ENCODE results near the gene EFCAB8. TPM values are rescaled to one million over a fixed set of nuclear protein-coding genes. Genes with fewer than 3 reads are reported as not detected.
A peak's percentile ranks its signal among the peaks of the same experiment; 100 is the strongest.

Gene EFCAB8
- total RNA-seq, 2 donors from 2014 or later: 1.7 to 2.7 TPM

DNA sequence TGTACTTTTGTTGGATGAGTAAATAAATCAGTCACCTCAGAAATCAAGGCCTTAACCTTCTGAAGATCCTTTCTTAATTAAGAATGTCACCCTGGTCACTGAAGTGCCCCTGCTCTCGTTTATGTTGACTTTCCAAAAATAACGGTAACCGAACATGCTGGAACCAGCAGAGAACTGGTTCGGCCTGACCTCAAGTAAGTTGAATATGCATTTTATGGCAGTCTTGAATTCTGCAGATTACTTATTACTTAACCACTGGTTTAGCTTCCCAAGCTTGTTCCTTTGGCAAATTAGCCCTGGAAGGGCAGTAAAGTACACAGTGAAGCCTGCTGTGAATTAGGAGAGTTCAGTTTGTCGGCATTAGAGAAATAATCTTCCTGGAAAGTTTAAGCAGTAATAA, 26.7 kb upstream of the EFCAB8 start:
- ATAC-seq (replicated peaks in 1 of 2): no peak
- DNase-seq: no peak
- H3K9me3 Mint-ChIP-seq: no peaks in the 10 kb centered on the region
- peaks cover 4 to 36% of the 10 kb centered on the region in 2 donors for H3K36me3 Mint-ChIP-seq (ENCODE audit: insufficient read depth in 2 of 2)
- peak overlapping the region; percentile 35 to 77 for H3K4me3 Mint-ChIP-seq
- peaks cover 69% of the 10 kb centered on the region for H3K4me1 Mint-ChIP-seq (ENCODE audit: low read depth)
- H3K27me3 Mint-ChIP-seq (ENCODE audit: low read depth): no peaks in the 10 kb centered on the region
- peak overlapping the region; percentile 92 for H3K27ac Mint-ChIP-seq

DNA sequence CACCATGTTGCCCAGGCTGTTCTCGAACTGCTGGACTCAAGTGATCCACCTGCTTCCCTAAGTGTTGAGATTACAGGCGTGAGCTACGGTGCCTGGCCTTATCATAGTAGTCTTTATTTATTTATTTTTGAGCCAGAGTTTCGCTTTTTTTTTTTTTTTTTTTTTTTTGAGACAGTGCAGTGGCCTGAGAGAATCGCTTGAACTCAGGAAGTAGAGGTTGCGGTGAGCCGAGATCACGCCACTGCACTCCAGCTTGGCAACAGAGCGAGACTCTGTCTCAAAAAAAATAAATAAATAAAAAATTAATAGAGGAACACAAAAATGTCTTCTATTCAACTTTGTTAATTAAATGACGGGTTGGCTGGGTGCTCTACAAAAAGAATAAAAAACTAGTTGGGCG, 26.1 kb upstream of the EFCAB8 start:
- peaks cover 4 to 33% of the 10 kb centered on the region in 2 donors for H3K36me3 Mint-ChIP-seq (ENCODE audit: insufficient read depth in 2 of 2)
- no peaks in the 10 kb centered on the region for H3K9me3 Mint-ChIP-seq
- ATAC-seq (replicated peaks in 1 of 2) (peak; percentile 29 to 32), DNase-seq (peak in 1 of 2 donors; percentile 22)
- peaks cover 70% of the 10 kb centered on the region for H3K4me1 Mint-ChIP-seq (ENCODE audit: low read depth)
- H3K27me3 Mint-ChIP-seq (ENCODE audit: low read depth): no peaks in the 10 kb centered on the region
- peak overlapping the region; percentile 92 for H3K27ac Mint-ChIP-seq
- H3K4me3 Mint-ChIP-seq: peak overlapping the region; percentile 50 to 77

DNA sequence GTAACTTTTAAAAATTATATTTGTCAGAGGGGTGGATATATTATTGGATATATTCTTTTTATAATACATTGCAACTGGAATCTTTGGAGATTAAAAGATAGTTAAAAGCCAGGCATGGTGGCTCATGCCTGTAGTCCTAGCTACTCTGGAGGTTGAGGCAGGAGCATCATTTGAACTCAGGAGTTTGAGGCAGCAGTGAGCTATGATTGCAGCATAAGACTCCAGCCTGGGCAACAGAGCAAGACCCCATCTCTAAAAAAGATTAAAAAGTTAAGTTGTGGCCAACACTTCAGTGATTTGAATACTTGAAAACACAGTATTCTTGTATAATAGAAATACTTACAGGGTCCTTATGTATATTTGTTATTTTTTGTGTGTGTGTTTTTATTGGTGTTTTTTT, 23.8 kb upstream of the EFCAB8 start:
- Mint-ChIP-seq H3K4me3 (no peak overlapping the region), H3K9me3 (no peaks in the 10 kb centered on the region), H3K27me3 (ENCODE audit: low read depth) (no peaks in the 10 kb centered on the region), H3K36me3 (ENCODE audit: insufficient read depth in 2 of 2) (peaks cover 14 to 38% of the 10 kb centered on the region in 2 donors), H3K27ac (no peak overlapping the region), H3K4me1 (ENCODE audit: low read depth) (peaks cover 73% of the 10 kb centered on the region)
- DNase-seq: no peak
- ATAC-seq (replicated peaks in 1 of 2): no peak

DNA sequence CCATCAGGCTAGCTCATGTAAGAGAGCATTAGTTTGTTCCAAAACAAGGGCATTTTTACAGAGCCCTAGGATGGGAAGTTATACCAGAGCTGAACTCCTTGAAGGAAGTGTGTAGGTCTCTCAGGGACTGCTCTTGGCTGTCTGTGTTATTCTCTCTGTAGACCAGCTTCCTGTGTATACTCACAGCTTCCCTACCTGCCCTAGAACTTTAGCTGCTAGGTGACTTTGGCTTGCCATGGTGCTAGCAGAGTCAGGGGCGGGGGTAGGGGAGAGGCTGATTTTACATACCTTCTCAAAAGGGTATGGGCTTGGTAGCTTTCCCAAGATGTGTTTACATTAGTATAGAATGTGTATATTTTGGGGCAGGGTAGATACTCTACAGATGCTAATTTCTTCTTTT, 21.6 kb upstream of the EFCAB8 start:
- Mint-ChIP-seq H3K27ac (no peak overlapping the region), H3K4me1 (ENCODE audit: low read depth) (peaks cover 64% of the 10 kb centered on the region), H3K4me3 (no peak overlapping the region), H3K9me3 (no peaks in the 10 kb centered on the region), H3K27me3 (ENCODE audit: low read depth) (no peaks in the 10 kb centered on the region), H3K36me3 (ENCODE audit: insufficient read depth in 2 of 2) (peaks cover 19 to 36% of the 10 kb centered on the region in 2 donors)
- ATAC-seq (replicated peaks in 1 of 2) (no peak), DNase-seq (no peak)

GRCh38 chr20:32839227-32839981, 19.3 kb upstream of the EFCAB8 start:
- Mint-ChIP-seq H3K4me1 (ENCODE audit: low read depth) (peaks cover 46% of the 10 kb centered on the region), H3K27ac (peak overlapping the region; percentile 91), H3K9me3 (no peaks in the 10 kb centered on the region), H3K4me3 (peak overlapping the region; percentile 59 to 79), H3K36me3 (ENCODE audit: insufficient read depth in 2 of 2) (peaks cover 19 to 40% of the 10 kb centered on the region in 2 donors), H3K27me3 (ENCODE audit: low read depth) (no peaks in the 10 kb centered on the region)
- peak; percentile 46 to 66 for DNase-seq
- ATAC-seq (replicated peaks in 1 of 2): peak; percentile 95 to 96

DNA sequence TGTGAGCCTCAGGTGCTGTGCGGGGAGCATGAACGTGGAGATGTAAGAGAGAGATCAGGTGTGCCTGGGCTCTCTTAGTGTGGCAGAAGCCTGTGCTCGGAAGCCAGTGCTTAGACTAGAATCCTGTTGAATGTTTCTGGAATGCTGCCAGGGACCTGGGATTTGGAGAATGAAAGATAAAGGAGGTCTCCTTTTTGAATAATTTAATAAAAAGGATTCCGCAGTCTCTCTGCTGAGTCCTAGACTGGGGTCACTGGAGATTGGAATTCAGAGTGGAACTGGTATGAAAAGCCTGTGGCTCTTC, 18.8 kb upstream of the EFCAB8 start:
- H3K4me3 Mint-ChIP-seq: peak overlapping the region in 1 of 2 donors; percentile 79
- peak overlapping the region; percentile 91 for H3K27ac Mint-ChIP-seq
- ATAC-seq (replicated peaks in 1 of 2) (peak in 1 of 2 donors; percentile 15), DNase-seq (no peak)
- H3K9me3 Mint-ChIP-seq: no peaks in the 10 kb centered on the region
- H3K27me3 Mint-ChIP-seq (ENCODE audit: low read depth): no peaks in the 10 kb centered on the region
- peaks cover 23 to 41% of the 10 kb centered on the region in 2 donors for H3K36me3 Mint-ChIP-seq (ENCODE audit: insufficient read depth in 2 of 2)
- peaks cover 50% of the 10 kb centered on the region for H3K4me1 Mint-ChIP-seq (ENCODE audit: low read depth)

DNA sequence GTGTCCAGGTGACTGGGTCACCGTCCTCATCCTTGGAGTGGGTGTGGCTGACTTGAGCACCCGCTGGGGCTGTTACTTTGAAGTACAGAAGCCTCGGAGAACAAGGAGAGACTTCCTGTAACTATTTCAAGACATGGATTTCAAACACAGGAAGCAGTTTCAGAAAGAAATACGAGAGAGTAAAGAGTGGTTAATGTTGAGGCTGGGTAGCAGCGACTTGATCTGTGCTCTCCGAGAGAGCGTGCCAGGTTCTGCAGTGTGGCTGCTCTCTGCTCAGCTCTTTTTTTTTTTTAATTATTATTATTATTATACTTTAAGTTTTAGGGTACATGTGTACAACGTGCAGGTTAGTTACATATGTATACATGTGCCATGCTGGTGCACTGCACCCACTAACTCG, 17.5 kb upstream of the EFCAB8 start:
- Mint-ChIP-seq H3K27me3 (ENCODE audit: low read depth) (no peaks in the 10 kb centered on the region), H3K9me3 (no peaks in the 10 kb centered on the region), H3K36me3 (ENCODE audit: insufficient read depth in 2 of 2) (peaks cover 22 to 42% of the 10 kb centered on the region in 2 donors), H3K27ac (no peak overlapping the region), H3K4me1 (ENCODE audit: low read depth) (peaks cover 46% of the 10 kb centered on the region), H3K4me3 (no peak overlapping the region)
- DNase-seq: no peak
- ATAC-seq (replicated peaks in 1 of 2): no peak

DNA sequence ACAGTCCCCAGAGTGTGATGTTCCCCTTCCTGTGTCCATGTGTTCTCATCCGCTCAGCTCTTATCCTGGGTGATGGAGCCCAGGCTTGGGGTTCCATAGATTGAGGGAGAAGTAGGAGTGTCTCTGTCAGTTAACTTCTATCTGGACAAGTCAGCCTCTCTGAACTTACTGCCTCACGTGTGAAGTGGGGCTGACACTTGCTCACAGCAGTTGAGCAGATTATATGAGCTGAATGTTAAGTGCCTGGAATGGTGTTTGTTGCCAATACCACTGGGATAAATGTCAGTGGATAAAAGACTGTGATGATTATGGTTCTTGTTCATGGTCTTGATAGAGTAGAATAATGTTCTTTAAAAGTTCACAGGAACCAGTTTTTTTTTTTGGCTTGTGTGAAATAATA, 17.1 kb upstream of the EFCAB8 start:
- Mint-ChIP-seq H3K4me3 (peak overlapping the region in 1 of 2 donors; percentile 19), H3K27ac (peak overlapping the region; percentile 36), H3K36me3 (ENCODE audit: insufficient read depth in 2 of 2) (peaks cover 21 to 40% of the 10 kb centered on the region in 2 donors), H3K27me3 (ENCODE audit: low read depth) (no peaks in the 10 kb centered on the region), H3K4me1 (ENCODE audit: low read depth) (peaks cover 43% of the 10 kb centered on the region), H3K9me3 (no peaks in the 10 kb centered on the region)
- no peak for ATAC-seq (replicated peaks in 1 of 2)
- DNase-seq: no peak

DNA sequence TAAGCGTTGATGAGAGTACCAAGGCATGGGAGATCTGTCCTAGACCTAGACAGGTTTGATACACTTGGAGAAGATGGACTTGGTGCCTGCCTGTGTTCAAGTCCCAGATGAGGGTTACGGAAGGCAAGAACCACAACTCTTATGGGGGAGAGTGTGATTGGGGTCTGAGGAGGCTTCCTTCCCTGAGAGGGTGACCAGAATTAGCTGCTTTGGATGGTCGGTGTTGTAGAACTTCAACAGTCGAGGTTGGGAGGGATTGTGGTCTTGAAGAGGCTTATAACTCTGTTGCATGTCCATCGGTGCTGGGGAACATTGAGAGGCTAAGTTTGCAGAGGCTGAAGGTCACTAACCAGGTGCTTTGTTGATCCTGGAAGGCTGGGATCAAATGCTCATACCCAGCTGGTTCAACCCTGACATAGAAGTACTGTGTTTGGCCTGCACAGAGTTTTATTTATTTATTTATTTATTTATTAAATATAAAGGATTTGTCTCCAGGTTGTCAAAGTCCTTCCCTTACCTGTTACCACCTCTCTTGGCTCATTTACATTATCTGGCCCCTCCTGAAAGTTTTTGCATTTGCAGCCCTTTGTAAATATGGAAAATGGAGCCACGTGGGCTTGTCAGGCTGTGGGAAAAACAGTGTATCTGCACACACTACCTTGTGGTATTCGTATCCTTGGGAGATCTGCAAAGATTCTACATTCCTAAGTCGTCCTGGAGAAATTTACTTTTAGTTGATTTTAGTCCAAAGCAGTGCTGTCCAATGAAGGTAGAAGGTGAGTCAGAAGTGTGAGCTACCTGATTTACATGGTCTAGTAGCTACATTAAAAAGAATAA, 15.8 kb upstream of the EFCAB8 start:
- Mint-ChIP-seq H3K27me3 (ENCODE audit: low read depth) (no peaks in the 10 kb centered on the region), H3K4me3 (no peak overlapping the region), H3K9me3 (no peaks in the 10 kb centered on the region), H3K27ac (peak overlapping the region; percentile 22), H3K36me3 (ENCODE audit: insufficient read depth in 2 of 2) (peaks cover 23 to 49% of the 10 kb centered on the region in 2 donors), H3K4me1 (ENCODE audit: low read depth) (peaks cover 35% of the 10 kb centered on the region)
- ATAC-seq (replicated peaks in 1 of 2): no peak
- no peak for DNase-seq

DNA sequence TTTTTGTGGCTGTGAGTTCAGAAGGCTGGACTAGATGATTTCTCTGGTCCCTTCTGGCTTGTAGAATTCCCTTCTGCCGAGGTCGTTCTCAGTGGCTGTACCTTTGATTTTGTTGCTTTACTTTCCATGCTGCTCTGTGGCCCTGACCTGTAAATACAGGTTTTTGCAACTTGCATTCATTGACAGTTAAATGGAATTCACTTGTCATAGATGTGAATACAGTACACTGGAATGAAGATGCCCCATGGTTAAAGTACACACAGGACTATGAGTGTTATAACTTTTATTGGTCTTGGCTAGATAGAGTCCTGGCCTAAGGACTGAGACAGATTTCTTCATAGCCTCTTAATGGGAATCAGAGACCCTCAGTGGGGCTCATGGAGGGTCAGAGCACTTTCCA, 12.9 kb upstream of the EFCAB8 start:
- no peak overlapping the region for H3K4me3 Mint-ChIP-seq
- no peak overlapping the region for H3K27ac Mint-ChIP-seq
- no peaks in the 10 kb centered on the region for H3K27me3 Mint-ChIP-seq (ENCODE audit: low read depth)
- peaks cover 12 to 45% of the 10 kb centered on the region in 2 donors for H3K36me3 Mint-ChIP-seq (ENCODE audit: insufficient read depth in 2 of 2)
- no peak for DNase-seq
- peaks cover 13% of the 10 kb centered on the region for H3K4me1 Mint-ChIP-seq (ENCODE audit: low read depth)
- no peak for ATAC-seq (replicated peaks in 1 of 2)
- H3K9me3 Mint-ChIP-seq: no peaks in the 10 kb centered on the region

GRCh38 chr20:32846852-32847251, 11.9 kb upstream of the EFCAB8 start:
- DNase-seq (no peak), ATAC-seq (replicated peaks in 1 of 2) (no peak)
- Mint-ChIP-seq H3K36me3 (ENCODE audit: insufficient read depth in 2 of 2) (peaks cover 6 to 42% of the 10 kb centered on the region in 2 donors), H3K27me3 (ENCODE audit: low read depth) (no peaks in the 10 kb centered on the region), H3K4me1 (ENCODE audit: low read depth) (peaks cover 4% of the 10 kb centered on the region), H3K4me3 (no peak overlapping the region), H3K27ac (no peak overlapping the region), H3K9me3 (no peaks in the 10 kb centered on the region)

GRCh38 chr20:32847964-32848363, 10.8 kb upstream of the EFCAB8 start:
- peaks cover 6 to 33% of the 10 kb centered on the region in 2 donors for H3K36me3 Mint-ChIP-seq (ENCODE audit: insufficient read depth in 2 of 2)
- H3K27ac Mint-ChIP-seq: peak overlapping the region; percentile 52
- H3K9me3 Mint-ChIP-seq: no peaks in the 10 kb centered on the region
- H3K4me1 Mint-ChIP-seq (ENCODE audit: low read depth): peaks cover 4% of the 10 kb centered on the region
- H3K4me3 Mint-ChIP-seq: no peak overlapping the region
- no peaks in the 10 kb centered on the region for H3K27me3 Mint-ChIP-seq (ENCODE audit: low read depth)
- DNase-seq (no peak), ATAC-seq (replicated peaks in 1 of 2) (no peak)

GRCh38 chr20:32848846-32849245, 9.9 kb upstream of the EFCAB8 start:
- peaks cover 4% of the 10 kb centered on the region for H3K4me1 Mint-ChIP-seq (ENCODE audit: low read depth)
- H3K36me3 Mint-ChIP-seq (ENCODE audit: insufficient read depth in 2 of 2): peaks cover 6 to 36% of the 10 kb centered on the region in 2 donors
- DNase-seq: no peak
- no peaks in the 10 kb centered on the region for H3K9me3 Mint-ChIP-seq
- ATAC-seq (replicated peaks in 1 of 2): no peak
- H3K4me3 Mint-ChIP-seq: no peak overlapping the region
- H3K27me3 Mint-ChIP-seq (ENCODE audit: low read depth): no peaks in the 10 kb centered on the region
- peak overlapping the region; percentile 42 for H3K27ac Mint-ChIP-seq

Data from activated T-cell treated with anti-CD3 and anti-CD28 coated beads, Interleukin-2, amount 50 U/mL, for 72 hours (primary cell).